Fibroblast of the aortic adventitia (primary cell): ENCODE data around the gene DISC1. TPM values are rescaled to one million over a fixed set of nuclear protein-coding genes. Genes with fewer than 3 reads are reported as not detected.
"Not testable (repeated sequence)": the region's sequence is repeated elsewhere in the genome, so short reads cannot be mapped to it uniquely, and the experiment has no call there.

Source experiments
- DNase-seq: peaks from one replicate; pipeline ENCODE4 v3.0.0-alpha.2; 2010; ENCODE audit warnings: low read depth
- H3K4me3 ChIP-seq: 2 replicates; pipeline ENCODE4 v1.5.1; 2011; ENCODE audit warnings: low read depth, mild to moderate bottlenecking, control low read depth, low read length, moderate library complexity
- CTCF ChIP-seq: IDR thresholded peaks from 2 replicates; pipeline ENCODE4 v1.5.1; 2011; ENCODE audit warnings: mild to moderate bottlenecking, low read length, control low read depth, inconsistent platforms; ENCODE audit not compliant: insufficient read depth
- total RNA-seq: library from RNA; depleted of rRNA; stranded (reverse); fragments of >200 nt; gene quantifications from 2 replicates; pipeline ENCODE4 v1.2.3, GENCODE V29; 2012; ENCODE audit warnings: low replicate concordance

DISC1 gene
- total RNA-seq, 1 donor: 4.7 TPM

- no peak for DNase-seq
- no peak overlapping the region for H3K4me3 ChIP-seq
- TF ChIP-seq CTCF: no peak
Observed at GRCh38 chr1:231724041-231724440, 97.5 kb downstream of the DISC1 start.

- TF ChIP-seq CTCF: peak; percentile 57
- no peak overlapping the region for H3K4me3 ChIP-seq
- peak; percentile 74 for DNase-seq
Observed at GRCh38 chr1:231724876-231725647, 98.5 kb downstream of the DISC1 start.

- TF ChIP-seq CTCF: no peak
- no peak overlapping the region for H3K4me3 ChIP-seq
- DNase-seq: no peak
Observed at GRCh38 chr1:231727171-231727570, 100.6 kb downstream of the DISC1 start.

GRCh38 chr1:231728987-231729386 lies 102.4 kb downstream of the DISC1 start:
- not testable (repeated sequence) for DNase-seq, H3K4me3 ChIP-seq

- H3K4me3 ChIP-seq: no peak overlapping the region
- DNase-seq: peak; percentile 74
- no peak for TF ChIP-seq CTCF
Observed at GRCh38 chr1:231729544-231729943, 103.0 kb downstream of the DISC1 start.

- no peak overlapping the region for H3K4me3 ChIP-seq
- no peak for TF ChIP-seq CTCF
- no peak for DNase-seq
Observed at GRCh38 chr1:231731268-231731667, 104.7 kb downstream of the DISC1 start.

- TF ChIP-seq CTCF: no peak
- DNase-seq: no peak
Observed at GRCh38 chr1:231733063-231733462, 106.5 kb downstream of the DISC1 start.

More at GRCh38 chr1:231733063-231733462, 106.5 kb downstream of the DISC1 start:
- no peak overlapping the region for H3K4me3 ChIP-seq
